GM13976 (cell line): ENCODE data around the gene HERPUD1.
"Not testable (repeated sequence)": the region's sequence is repeated elsewhere in the genome, so short reads cannot be mapped to it uniquely, and the experiment has no call there.

Experiments
- DNase-seq: peaks from one replicate; pipeline ENCODE4 v3.0.0; 2012; ENCODE audit warnings: low spot score
- CTCF ChIP-seq: IDR thresholded peaks from 2 replicates; pipeline ENCODE4 v1.5.1; 2012; ENCODE audit warnings: borderline replicate concordance, mild to moderate bottlenecking; ENCODE audit not compliant: insufficient read depth; ENCODE audit errors: extremely low read depth, missing control alignments, control extremely low read depth
- in situ Hi-C: fragments of 300-500 bp; cut with MboI; formaldehyde crosslinking; loops from one replicate; pipeline ENCODE4 v1.12.0; 2022; ENCODE audit warnings: low sequenced_read_pairs, mixed read lengths, inconsistent platforms; ENCODE audit not compliant: unreplicated experiment

Gene HERPUD1

GRCh38 chr16:56972403-56973293 is 40.7 kb downstream of the HERPUD1 start:
- no peak for TF ChIP-seq CTCF
- in situ Hi-C loops: no loop called here
- DNase-seq: no peak

GRCh38 chr16:56973294-56973689 is 41.4 kb downstream of the HERPUD1 start:
- in situ Hi-C loops: no loop called here
- TF ChIP-seq CTCF: no peak
- DNase-seq: no peak

- DNase-seq, in situ Hi-C loops: not testable (repeated sequence)
Measured at GRCh38 chr16:56973899-56974298, 42.0 kb downstream of the HERPUD1 start.

GRCh38 chr16:56974549-56975300 is 42.8 kb downstream of the HERPUD1 start:
- in situ Hi-C loops: no loop called here
- TF ChIP-seq CTCF: no peak
- no peak for DNase-seq

GRCh38 chr16:56975714-56976113 is 43.8 kb downstream of the HERPUD1 start:
- DNase-seq: no peak
- no peak for TF ChIP-seq CTCF
- in situ Hi-C loops: no loop called here

- TF ChIP-seq CTCF: no peak
- in situ Hi-C loops: no loop called here
- DNase-seq: no peak
Measured at GRCh38 chr16:56977216-56977615, 45.3 kb downstream of the HERPUD1 start.
